Natural killer cell (primary cell): Measurements from ENCODE around the gene AOPEP. TPM values are rescaled to one million over a fixed set of nuclear protein-coding genes. Genes with fewer than 3 reads are reported as not detected.

Experiments used
- ATAC-seq, 3 donors: fragments of 150-1000 bp in 2 of 3; fragments of 200-7000 bp in 1 of 3; cut with Tn5 transposase; 1 replicate in 1 of 3; 2 replicates in 2 of 3; pipeline ENCODE4 v1.10.0; 2021; ENCODE audit warnings: mild to moderate bottlenecking in 2 of 3, moderate library complexity in 2 of 3
- DNase-seq, 2 donors: peaks; one replicate each; pipeline versions ENCODE4 v3.0.0 to v3.0.0-alpha.2; 2013 to 2021; ENCODE audit warnings: mixed read lengths in 1 of 2
- H3K27ac ChIP-seq: one replicate; pipeline ENCODE4 v1.5.1; 2013; ENCODE audit warnings: mild to moderate bottlenecking, low read length
- H3K27me3 ChIP-seq: one replicate; pipeline ENCODE4 v1.6.1; 2013; ENCODE audit warnings: low read length; ENCODE audit not compliant: control insufficient read depth, insufficient read depth
- H3K36me3 ChIP-seq: one replicate; pipeline ENCODE4 v1.6.1; 2013; ENCODE audit warnings: low read length; ENCODE audit not compliant: control insufficient read depth, insufficient read depth
- H3K4me1 ChIP-seq: one replicate; pipeline ENCODE4 v1.6.1; 2013; ENCODE audit warnings: low read length; ENCODE audit not compliant: control insufficient read depth, insufficient read depth
- H3K4me3 ChIP-seq: one replicate; pipeline ENCODE4 v1.5.1; 2013; ENCODE audit warnings: low read length
- H3K9me3 ChIP-seq: one replicate; pipeline ENCODE4 v1.6.1; 2013; ENCODE audit warnings: low read length; ENCODE audit not compliant: control insufficient read depth, insufficient read depth
- H3K27ac Mint-ChIP-seq, 2 donors: one replicate each; pipeline ENCODE4 v1.8.0; 2022; ENCODE audit warnings: mild to moderate bottlenecking in 2 of 2, mixed read lengths in 2 of 2, moderate library complexity in 1 of 2
- H3K27me3 Mint-ChIP-seq, 2 donors: one replicate each; pipeline ENCODE4 v1.8.0; 2022; ENCODE audit warnings: low read depth in 2 of 2, mixed read lengths in 2 of 2
- H3K36me3 Mint-ChIP-seq: one replicate; pipeline ENCODE4 v1.8.0; 2022; ENCODE audit warnings: mixed read lengths
- H3K4me1 Mint-ChIP-seq, 2 donors: one replicate each; pipeline ENCODE4 v1.8.0; 2022; ENCODE audit warnings: mixed read lengths in 2 of 2
- H3K4me3 Mint-ChIP-seq: one replicate; pipeline ENCODE4 v1.8.0; 2022; ENCODE audit warnings: mild to moderate bottlenecking, moderate library complexity, mixed read lengths
- H3K9me3 Mint-ChIP-seq, 2 donors: one replicate each; pipeline ENCODE4 v1.8.0; 2022; ENCODE audit warnings: mixed read lengths in 2 of 2
- CTCF ChIP-seq: fragments of 200-600 bp; IDR thresholded peaks from one replicate; pipeline ENCODE4 v1.8.0; 2022; ENCODE audit warnings: antibody characterized with exemption
- WGBS: methylation state at CpG from one replicate; pipeline ENCODE4 v1.1.7; 2013; ENCODE audit warnings: missing lambda C conversion rate; ENCODE audit not compliant: insufficient coverage; 5-methylcytosine and 5-hydroxymethylcytosine counted together
- intact Hi-C: fragments of 100-400 bp; cut with micrococcal nuclease; formaldehyde crosslinking; loops from one replicate; pipeline ENCODE4 v1.14.2; 2022
- total RNA-seq, 4 donors: library from RNA; stranded (reverse); fragments of 120-200 nt in 1 of 4; gene quantifications; one replicate each; pipeline versions ENCODE4 v1.2.3 to v1.2.4, GENCODE V29; 2013 to 2022

The AOPEP gene
- total RNA-seq, 3 donors from 2014 or later (not counting 1 experiment from before 2014, with no cell fraction given) = 20.1 to 22.6 (median 20.6) TPM

DNA sequence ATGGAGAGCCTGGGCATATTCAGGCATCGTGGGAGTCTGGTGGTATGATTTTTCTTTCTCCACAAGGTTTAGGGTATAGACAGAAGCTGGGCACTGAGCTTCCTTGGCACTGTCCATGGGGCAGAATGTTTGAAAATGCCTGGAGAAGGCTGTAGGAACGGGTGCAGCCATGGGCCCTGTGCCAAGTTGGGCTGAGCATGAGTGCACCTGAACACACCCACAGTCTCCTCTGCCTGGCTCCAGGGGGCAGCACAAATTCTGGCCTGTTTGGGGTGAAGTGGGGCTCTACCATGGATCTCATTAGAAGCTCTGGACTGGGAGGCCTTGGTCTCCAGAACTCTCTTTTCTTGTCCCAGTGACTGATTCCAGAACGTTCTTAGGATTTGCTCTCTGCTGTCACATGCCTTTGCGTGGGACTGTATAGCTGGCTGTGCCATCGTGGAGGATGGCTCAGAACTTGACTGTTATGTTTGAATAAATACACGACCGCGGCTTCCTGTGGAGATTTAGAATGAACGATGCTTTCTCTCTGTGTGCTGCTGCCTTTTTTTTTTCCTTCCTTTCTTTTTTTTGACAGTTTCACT, 361.3 kb downstream of the AOPEP start:
- TF ChIP-seq CTCF = no peak
- H3K27ac ChIP-seq = no peak overlapping the region
- intact Hi-C loops = no loop called here
- H3K4me3 ChIP-seq = no peak overlapping the region
- no peak for DNase-seq
- no peak for ATAC-seq
- H3K27me3 ChIP-seq = no peaks in the 10 kb centered on the region
- Mint-ChIP-seq H3K4me3 (no peak overlapping the region), H3K27ac (no peak overlapping the region), H3K9me3 (no peaks in the 10 kb centered on the region), H3K4me1 (peaks cover 10 to 25% of the 10 kb centered on the region in 2 donors), H3K27me3 (no peaks in the 10 kb centered on the region), H3K36me3 (no peaks in the 10 kb centered on the region)
- H3K36me3 ChIP-seq = no peaks in the 10 kb centered on the region
- peaks cover 24% of the 10 kb centered on the region for H3K4me1 ChIP-seq
- 82% methylated on average over 9 of the region's 9 CpGs for WGBS
- no peaks in the 10 kb centered on the region for H3K9me3 ChIP-seq

DNA sequence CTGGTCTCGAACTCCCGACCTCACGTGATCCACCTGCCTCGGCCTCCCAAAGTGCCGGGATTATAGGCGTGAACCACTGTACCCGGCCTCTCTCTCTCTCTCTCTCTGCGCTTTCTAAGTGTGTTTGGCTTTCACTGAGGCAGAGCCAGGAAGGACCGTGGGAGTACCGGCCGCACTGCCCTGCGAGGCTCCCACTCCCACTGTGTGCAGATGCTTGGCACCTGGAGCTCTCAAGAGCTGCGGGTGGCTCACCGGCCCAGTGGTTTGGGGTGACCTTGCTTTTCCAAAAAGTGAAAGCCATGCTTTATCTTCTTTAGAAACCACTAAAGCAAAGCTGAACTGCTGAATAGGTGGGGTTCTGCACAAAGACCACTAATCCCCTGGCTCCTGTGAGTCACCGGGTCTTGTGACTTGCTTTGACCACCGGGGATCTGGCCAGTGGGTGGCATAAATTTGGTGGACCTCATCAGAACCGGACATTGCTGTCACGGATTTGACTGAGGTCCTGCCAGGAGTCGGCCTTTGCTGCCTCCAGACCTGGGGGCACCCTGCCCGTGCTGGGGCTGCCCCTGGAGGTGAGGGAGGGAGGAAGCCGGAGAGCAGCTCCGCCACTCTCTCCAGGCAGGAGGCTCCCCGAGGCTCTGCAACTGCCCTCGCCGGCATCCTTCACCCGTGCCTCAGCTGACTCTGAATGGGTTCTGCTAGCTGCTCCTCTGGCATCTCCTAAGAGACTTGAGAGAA, 362.1 kb downstream of the AOPEP start:
- Mint-ChIP-seq H3K27me3 (no peaks in the 10 kb centered on the region), H3K27ac (no peak overlapping the region), H3K36me3 (no peaks in the 10 kb centered on the region), H3K4me3 (no peak overlapping the region), H3K9me3 (no peaks in the 10 kb centered on the region), H3K4me1 (peaks cover 18 to 34% of the 10 kb centered on the region in 2 donors)
- no peaks in the 10 kb centered on the region for H3K36me3 ChIP-seq
- ATAC-seq = no peak
- no peak for DNase-seq
- H3K27ac ChIP-seq = no peak overlapping the region
- TF ChIP-seq CTCF = no peak
- H3K4me1 ChIP-seq = peaks cover 28% of the 10 kb centered on the region
- H3K4me3 ChIP-seq = no peak overlapping the region
- 88% methylated on average over 26 of the region's 26 CpGs for WGBS
- no peaks in the 10 kb centered on the region for H3K27me3 ChIP-seq
- no peaks in the 10 kb centered on the region for H3K9me3 ChIP-seq
- intact Hi-C loops = no loop called here

DNA sequence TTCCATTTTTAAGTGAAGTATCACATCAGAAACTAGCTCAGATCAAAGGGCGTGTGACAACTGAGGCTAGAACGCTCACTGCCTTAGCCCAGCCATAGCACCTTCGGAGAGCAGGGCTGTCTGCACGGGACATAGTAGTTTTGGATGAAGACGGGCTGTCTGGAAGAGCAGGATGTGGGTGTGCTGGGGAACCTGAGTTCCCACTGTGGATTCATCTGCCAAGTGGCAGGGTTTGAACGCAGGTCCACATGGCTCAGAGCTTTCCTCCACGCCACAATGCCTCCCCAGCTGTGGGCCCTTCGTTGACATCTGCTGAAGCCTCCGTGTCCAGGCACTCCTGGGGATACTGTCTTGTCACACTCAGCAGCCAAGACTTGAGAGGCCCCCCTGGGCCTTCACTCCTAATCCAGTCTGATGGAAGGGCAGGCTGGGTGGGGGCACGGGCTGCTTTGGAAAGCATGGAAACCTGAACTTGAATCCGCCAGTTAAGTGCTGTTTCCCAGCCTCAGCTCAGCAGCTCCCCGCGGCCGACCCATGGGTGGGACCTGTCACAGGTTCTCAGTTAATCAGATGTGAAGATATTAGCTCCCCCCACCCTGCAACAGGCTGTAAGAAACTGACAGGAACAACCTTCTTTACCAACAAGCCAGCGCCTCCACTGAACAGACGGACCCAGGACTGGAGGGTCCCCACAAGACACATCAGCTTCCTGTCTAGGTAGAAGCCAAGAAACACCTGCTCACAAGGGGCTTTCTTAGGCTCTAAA, 362.9 kb downstream of the AOPEP start:
- Histone ChIP-seq H3K27me3 (no peaks in the 10 kb centered on the region), H3K9me3 (no peaks in the 10 kb centered on the region), H3K4me1 (peaks cover 28% of the 10 kb centered on the region), H3K27ac (no peak overlapping the region), H3K4me3 (no peak overlapping the region), H3K36me3 (no peaks in the 10 kb centered on the region)
- H3K27me3 Mint-ChIP-seq = no peaks in the 10 kb centered on the region
- TF ChIP-seq CTCF = no peak
- no peaks in the 10 kb centered on the region for H3K9me3 Mint-ChIP-seq
- intact Hi-C loops = no loop called here
- 87% methylated on average over 16 of the region's 16 CpGs for WGBS
- ATAC-seq (no peak), DNase-seq (no peak)
- no peak overlapping the region for H3K4me3 Mint-ChIP-seq
- peaks cover 23 to 40% of the 10 kb centered on the region in 2 donors for H3K4me1 Mint-ChIP-seq
- no peaks in the 10 kb centered on the region for H3K36me3 Mint-ChIP-seq
- H3K27ac Mint-ChIP-seq = no peak overlapping the region
